GM12878 (cell line): Measurements from ENCODE around the gene TTI1.

Experiments
- ASH2L ChIP-seq: fragments of 300-600, 200-600 bp; sonication (generic); IDR thresholded peaks from 2 replicates; pipeline ENCODE4 v1.6.1; 2017; ENCODE audit warnings: low read depth, mild to moderate bottlenecking, borderline replicate concordance
- ATF7 ChIP-seq: fragments of 450-650 bp; IDR thresholded peaks from 2 replicates; pipeline ENCODE4 v1.6.1; 2016; ENCODE audit warnings: low read depth, mild to moderate bottlenecking
- CTCF ChIP-seq, 3 experiments: IDR thresholded peaks in 2 of 3; conservative IDR thresholded peaks in 1 of 3; 2 replicates each; pipeline ENCODE4 v1.5.1; 2011; ENCODE audit warnings: low read depth in 3 of 3, low read length in 3 of 3, mild to moderate bottlenecking in 3 of 3, control low read depth in 2 of 3, moderate library complexity in 2 of 3, inconsistent platforms in 1 of 3, mixed read lengths in 1 of 3; ENCODE audit not compliant: control insufficient read depth in 2 of 3, insufficient read depth in 1 of 3; ENCODE audit errors: extremely low read depth in 1 of 3
- EP300 ChIP-seq, 2 experiments: fragments of 150-350 bp in 1 of 2; IDR thresholded peaks; 2 replicates each; pipeline ENCODE4 v1.6.1; 2011 to 2012; ENCODE audit warnings: low read depth in 2 of 2, low read length in 2 of 2, borderline replicate concordance in 1 of 2, improper control_type of control experiment in 1 of 2, inconsistent platforms in 1 of 2; ENCODE audit not compliant: control insufficient read depth in 1 of 2
- ESRRA ChIP-seq: IDR thresholded peaks from 2 replicates; pipeline ENCODE4 v1.6.1; 2012; ENCODE audit warnings: mild to moderate bottlenecking, low read length, improper control_type of control experiment
- EZH2 ChIP-seq: IDR thresholded peaks from 2 replicates; pipeline ENCODE4 v1.6.1; 2012; ENCODE audit warnings: low read depth, mild to moderate bottlenecking, control low read depth, inconsistent platforms, low read length, borderline replicate concordance; ENCODE audit not compliant: control insufficient read depth
- GABPA ChIP-seq: IDR thresholded peaks from 2 replicates; pipeline ENCODE4 v1.6.1; 2014; ENCODE audit warnings: antibody characterized with exemption, low read depth, mild to moderate bottlenecking, inconsistent platforms
- MEF2B ChIP-seq: fragments of 450-650 bp; IDR thresholded peaks from 2 replicates; pipeline ENCODE4 v1.6.1; 2018; ENCODE audit warnings: mild to moderate bottlenecking, moderate library complexity; ENCODE audit not compliant: partially characterized antibody, poor library complexity, severe bottlenecking
- NRF1 ChIP-seq: conservative IDR thresholded peaks from 2 replicates; pipeline ENCODE4 v1.6.1; 2011; ENCODE audit warnings: mild to moderate bottlenecking, low read depth, low read length, improper control_type of control experiment
- POLR2AphosphoS5 ChIP-seq: IDR thresholded peaks from 2 replicates; pipeline ENCODE4 v1.6.1; 2011; ENCODE audit warnings: mild to moderate bottlenecking, low read length, inconsistent platforms
- POU2F2 ChIP-seq: IDR thresholded peaks from 3 replicates; pipeline ENCODE4 v1.6.1; 2011; ENCODE audit warnings: low read depth, mild to moderate bottlenecking, low read length, borderline replicate concordance
- SIN3A ChIP-seq: IDR thresholded peaks from 2 replicates; pipeline ENCODE4 v1.6.1; 2012; ENCODE audit warnings: low read depth, low read length, improper control_type of control experiment
- TAF1 ChIP-seq: IDR thresholded peaks from 2 replicates; pipeline ENCODE4 v1.6.1; 2011; ENCODE audit warnings: mild to moderate bottlenecking, low read depth, low read length, borderline replicate concordance

- TF ChIP-seq SIN3A (no peak), NRF1 (no peak), ASH2L (no peak), ATF7 (no peak), POU2F2 (no peak), ESRRA (no peak), MEF2B (no peak), CTCF (IDR thresholded peaks at IDR 0.05 in 2 of 3, conservative IDR thresholded peaks at IDR 0.05 in 1 of 3; ENCODE audit: control insufficient read depth in 2 of 3, extremely low read depth in 1 of 3, insufficient read depth in 1 of 3, low read depth in 3 of 3, low read length in 3 of 3) (no peak), EZH2 (no peak), EP300 (IDR thresholded peaks at IDR 0.05; ENCODE audit: borderline replicate concordance in 1 of 2, control insufficient read depth in 1 of 2, low read depth in 2 of 2, low read length in 2 of 2) (no peak), GABPA (no peak), POLR2AphosphoS5 (no peak), TAF1 (no peak)
These were observed 63.1 kb downstream of the TTI1 start for GRCh38 chr20:37969949-37970855.
